Osteoblast (primary cell): ENCODE results near the gene GPR108. TPM values are rescaled to one million over a fixed set of nuclear protein-coding genes. Genes with fewer than 3 reads are reported as not detected.

Experiments
- DNase-seq: peaks from one replicate; pipeline ENCODE4 v3.0.0; 2011; ENCODE audit warnings: low spot score, mixed read lengths; ENCODE audit not compliant: insufficient read length; ENCODE audit errors: missing footprints
- H2AFZ ChIP-seq: 2 replicates; pipeline ENCODE4 v1.6.0; 2011; ENCODE audit warnings: mild to moderate bottlenecking, low read length
- H3K27ac ChIP-seq: 2 replicates; pipeline ENCODE4 v1.5.1; 2011; ENCODE audit warnings: mild to moderate bottlenecking, low read depth, low read length, moderate library complexity
- H3K27me3 ChIP-seq: 2 replicates; pipeline ENCODE4 v1.6.0; 2012; ENCODE audit warnings: mild to moderate bottlenecking, control low read depth, inconsistent platforms, low read length, moderate library complexity; ENCODE audit not compliant: insufficient read depth
- H3K36me3 ChIP-seq: 2 replicates; pipeline ENCODE4 v1.5.1; 2011; ENCODE audit warnings: mild to moderate bottlenecking, low read length, control low read depth, moderate library complexity; ENCODE audit not compliant: insufficient read depth
- H3K4me1 ChIP-seq: 2 replicates; pipeline ENCODE4 v1.5.1; 2011; ENCODE audit warnings: mild to moderate bottlenecking, low read length, control low read depth, moderate library complexity; ENCODE audit not compliant: insufficient read depth
- H3K4me2 ChIP-seq: 2 replicates; pipeline ENCODE4 v1.6.0; 2011; ENCODE audit warnings: mild to moderate bottlenecking, low read length; ENCODE audit not compliant: insufficient read depth
- H3K4me3 ChIP-seq: fragments of 200-600 bp; sonication (generic); 3 replicates; pipeline ENCODE4 v1.5.1; 2012; ENCODE audit warnings: mild to moderate bottlenecking, low read length, inconsistent platforms; ENCODE audit not compliant: insufficient read depth
- H3K79me2 ChIP-seq: 2 replicates; pipeline ENCODE4 v1.6.0; 2012; ENCODE audit warnings: mild to moderate bottlenecking, low read length, control low read depth, inconsistent platforms; ENCODE audit not compliant: insufficient read depth
- H3K9me3 ChIP-seq: 2 replicates; pipeline ENCODE4 v1.5.1; 2011; ENCODE audit warnings: low read depth, low read length, control low read depth
- H4K20me1 ChIP-seq: 2 replicates; pipeline ENCODE4 v1.6.0; 2012; ENCODE audit warnings: mild to moderate bottlenecking, low read length, control low read depth; ENCODE audit not compliant: insufficient read depth
- CTCF ChIP-seq: IDR thresholded peaks from 2 replicates; pipeline ENCODE4 v1.5.1; 2011; ENCODE audit warnings: mild to moderate bottlenecking, low read depth, low read length, moderate library complexity; ENCODE audit errors: extremely low read depth
- total RNA-seq: library from RNA; depleted of rRNA; stranded (reverse); fragments of >200 nt; gene quantifications from 2 replicates; pipeline ENCODE4 v1.2.3, GENCODE V29; 2012

Gene GPR108
- total RNA-seq, 1 donor, result 42.3 TPM

GRCh38 chr19:6712692-6713670 is 24.4 kb downstream of the GPR108 start:
- DNase-seq, result peak; percentile 70
- Histone ChIP-seq H3K9me3 (no peaks in the 10 kb centered on the region), H3K4me1 (no peaks in the 10 kb centered on the region), H4K20me1 (no peaks in the 10 kb centered on the region), H3K4me2 (no peak overlapping the region), H2AFZ (no peak overlapping the region), H3K36me3 (no peaks in the 10 kb centered on the region), H3K27ac (no peak overlapping the region), H3K79me2 (no peaks in the 10 kb centered on the region), H3K27me3 (peaks cover 18% of the 10 kb centered on the region), H3K4me3 (no peak overlapping the region)
- no peak for TF ChIP-seq CTCF

- peak; percentile 54 for DNase-seq
- TF ChIP-seq CTCF, result no peak
- H3K79me2 ChIP-seq, result no peaks in the 10 kb centered on the region
These were observed 25.1 kb downstream of the GPR108 start for GRCh38 chr19:6712231-6712630.

GRCh38 chr19:6711605-6712004 is 25.8 kb downstream of the GPR108 start:
- Histone ChIP-seq H3K27ac (no peak overlapping the region), H2AFZ (no peak overlapping the region), H3K4me3 (no peak overlapping the region), H3K27me3 (peaks cover 18% of the 10 kb centered on the region), H3K4me2 (no peak overlapping the region), H3K36me3 (no peaks in the 10 kb centered on the region), H4K20me1 (no peaks in the 10 kb centered on the region), H3K4me1 (no peaks in the 10 kb centered on the region), H3K9me3 (no peaks in the 10 kb centered on the region), H3K79me2 (no peaks in the 10 kb centered on the region)
- no peak for TF ChIP-seq CTCF
- DNase-seq, result peak; percentile 58

More at GRCh38 chr19:6712231-6712630, 25.1 kb downstream of the GPR108 start:
- no peak overlapping the region for H3K4me3 ChIP-seq
- no peak overlapping the region for H2AFZ ChIP-seq
- no peaks in the 10 kb centered on the region for H3K9me3 ChIP-seq
- H3K27me3 ChIP-seq, result peaks cover 18% of the 10 kb centered on the region
- no peaks in the 10 kb centered on the region for H4K20me1 ChIP-seq
- H3K4me2 ChIP-seq, result no peak overlapping the region
- no peak overlapping the region for H3K27ac ChIP-seq
- H3K36me3 ChIP-seq, result no peaks in the 10 kb centered on the region
- H3K4me1 ChIP-seq, result no peaks in the 10 kb centered on the region

- no peak for TF ChIP-seq CTCF
- Histone ChIP-seq H3K4me2 (no peak overlapping the region), H2AFZ (no peak overlapping the region), H3K27me3 (peaks cover 18% of the 10 kb centered on the region), H3K4me3 (no peak overlapping the region), H3K27ac (no peak overlapping the region), H3K9me3 (no peaks in the 10 kb centered on the region), H3K4me1 (no peaks in the 10 kb centered on the region), H3K36me3 (no peaks in the 10 kb centered on the region), H3K79me2 (no peaks in the 10 kb centered on the region), H4K20me1 (no peaks in the 10 kb centered on the region)
- no peak for DNase-seq
These were observed 26.4 kb downstream of the GPR108 start for GRCh38 chr19:6711078-6711361.
